ENCODE measurements around the gene OPTC. TPM values are rescaled to one million over a fixed set of nuclear protein-coding genes. Genes with fewer than 3 reads are reported as not detected.

Gene OPTC
- total and polyA plus RNA-seq, 9 donors, result 0.08 TPM; not detected in 8

GRCh38 chr1:203544485-203544884 lies 50.5 kb downstream of the OPTC start:
- no peaks in the 10 kb centered on the region for H3K27me3 ChIP-seq
- WGBS, 3 donors, result 31 to 35% (median 33%) methylated on average over 3 of the region's 3 CpGs
- DNase-seq, result no peak
- H3K4me1 ChIP-seq (ENCODE audit: insufficient read depth), result no peaks in the 10 kb centered on the region
- H3K36me3 ChIP-seq, result no peaks in the 10 kb centered on the region
- H3K27ac ChIP-seq, result no peak overlapping the region
- TF ChIP-seq CTCF (IDR thresholded peaks at IDR 0.05), result no peak
- no peak for TF ChIP-seq EP300 (IDR thresholded peaks at IDR 0.05)
- TF ChIP-seq POLR2A (IDR thresholded peaks at IDR 0.05), result no peak
- H3K4me3 ChIP-seq, result no peak overlapping the region
- intact Hi-C loops (cut with DNase I), result loop anchor here in 1 of 4 donors (10.0 kb wide), 1 partner anchor 80 kb away; the partner anchor contains the start of gene ATP2B4
- no peaks in the 10 kb centered on the region for H3K9me3 ChIP-seq

DNA sequence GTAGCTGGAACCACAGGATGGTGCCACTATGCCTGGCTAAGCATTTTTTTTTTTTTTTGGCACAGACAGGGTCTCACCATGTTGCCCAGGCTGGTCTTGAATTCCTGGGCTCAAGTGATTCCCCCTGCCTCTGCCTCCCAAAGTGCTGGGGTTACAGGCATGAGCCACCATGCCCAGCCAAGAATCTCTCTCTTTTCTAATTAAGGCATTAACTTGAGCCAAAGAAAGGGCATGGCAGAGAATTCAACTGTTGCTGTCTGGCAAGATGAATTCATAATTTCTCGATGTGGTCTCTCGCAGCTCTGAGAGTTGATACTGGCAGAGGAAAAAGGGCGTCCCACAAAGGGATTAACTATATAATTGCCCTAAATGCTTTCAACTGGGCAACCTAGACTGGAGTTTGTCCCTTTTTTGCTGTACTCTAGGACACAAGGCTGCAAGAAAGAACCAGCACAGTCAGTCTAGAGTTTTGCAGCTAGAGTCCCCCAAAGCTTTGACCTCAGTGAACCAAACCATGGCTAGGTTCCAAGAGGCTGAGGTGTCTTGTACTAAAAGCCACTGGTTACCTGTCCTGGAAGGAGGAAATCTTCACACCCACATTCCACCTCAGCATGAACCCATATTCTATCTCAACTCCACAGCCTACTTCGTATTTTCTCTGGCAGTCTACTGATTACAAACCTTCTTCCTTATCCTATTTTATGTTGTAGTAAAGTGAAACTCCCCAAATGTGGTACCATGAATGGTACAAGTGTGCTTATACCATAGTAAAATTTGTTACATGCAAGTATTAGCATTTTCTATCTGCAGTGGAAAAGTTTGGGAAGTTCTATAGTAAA lies 51.2 kb downstream of the OPTC start:
- TF ChIP-seq POLR2A (IDR thresholded peaks at IDR 0.05) (no peak), CTCF (IDR thresholded peaks at IDR 0.05) (no peak), EP300 (IDR thresholded peaks at IDR 0.05) (no peak)
- H3K4me3 ChIP-seq, result no peak overlapping the region
- 29 to 39% (median 33%) methylated on average over 4 of the region's 4 CpGs for WGBS, 3 donors
- no peak overlapping the region for H3K27ac ChIP-seq
- DNase-seq, result no peak
- H3K36me3 ChIP-seq, result no peaks in the 10 kb centered on the region
- intact Hi-C loops (cut with DNase I), result loop anchor here in 1 of 4 donors (10.0 kb wide), 1 partner anchor 80 kb away; the partner anchor contains the start of gene ATP2B4
- no peaks in the 10 kb centered on the region for H3K4me1 ChIP-seq (ENCODE audit: insufficient read depth)
- H3K9me3 ChIP-seq, result no peaks in the 10 kb centered on the region
- H3K27me3 ChIP-seq, result no peaks in the 10 kb centered on the region

- no peak for TF ChIP-seq CTCF (IDR thresholded peaks at IDR 0.05)
- no peak overlapping the region for H3K4me3 ChIP-seq
- intact Hi-C loops (cut with DNase I), result loop anchor here in 1 of 4 donors (10.0 kb wide), 1 partner anchor 79 kb away; the partner anchor contains the start of gene ATP2B4
- WGBS, 3 donors, result 81 to 96% (median 92%) methylated on average over 1 of the region's 1 CpG
- no peaks in the 10 kb centered on the region for H3K36me3 ChIP-seq
- H3K9me3 ChIP-seq, result no peaks in the 10 kb centered on the region
- no peak for DNase-seq
- no peak overlapping the region for H3K27ac ChIP-seq
- no peaks in the 10 kb centered on the region for H3K27me3 ChIP-seq
- no peaks in the 10 kb centered on the region for H3K4me1 ChIP-seq (ENCODE audit: insufficient read depth)
Measured at GRCh38 chr1:203546274-203546673, 52.3 kb downstream of the OPTC start.

GRCh38 chr1:203547147-203547546 lies 53.2 kb downstream of the OPTC start:
- Histone ChIP-seq H3K27me3 (no peaks in the 10 kb centered on the region), H3K9me3 (no peaks in the 10 kb centered on the region), H3K36me3 (no peaks in the 10 kb centered on the region), H3K4me1 (ENCODE audit: insufficient read depth) (no peaks in the 10 kb centered on the region), H3K4me3 (no peak overlapping the region), H3K27ac (no peak overlapping the region)
- intact Hi-C loops (cut with DNase I), result loop anchor here in 1 of 4 donors (10.0 kb wide), 1 partner anchor 78 kb away; the partner anchor contains the start of gene ATP2B4
- no peak for DNase-seq
- WGBS, 3 donors, result 89 to 97% (median 96%) methylated on average over 4 of the region's 4 CpGs
- TF ChIP-seq POLR2A (IDR thresholded peaks at IDR 0.05) (no peak), CTCF (IDR thresholded peaks at IDR 0.05) (no peak), EP300 (IDR thresholded peaks at IDR 0.05) (no peak)

Measured in ovary (tissue), 9 donors.